GM19238 (cell line): Measurements from ENCODE around the gene REG3G.
A peak's percentile ranks its signal among the peaks of the same experiment; 100 is the strongest.

Experiments used
- DNase-seq: peaks from one replicate; pipeline ENCODE4 v3.0.0; 2011; ENCODE audit warnings: low spot score; ENCODE audit not compliant: insufficient read length

REG3G gene

DNA sequence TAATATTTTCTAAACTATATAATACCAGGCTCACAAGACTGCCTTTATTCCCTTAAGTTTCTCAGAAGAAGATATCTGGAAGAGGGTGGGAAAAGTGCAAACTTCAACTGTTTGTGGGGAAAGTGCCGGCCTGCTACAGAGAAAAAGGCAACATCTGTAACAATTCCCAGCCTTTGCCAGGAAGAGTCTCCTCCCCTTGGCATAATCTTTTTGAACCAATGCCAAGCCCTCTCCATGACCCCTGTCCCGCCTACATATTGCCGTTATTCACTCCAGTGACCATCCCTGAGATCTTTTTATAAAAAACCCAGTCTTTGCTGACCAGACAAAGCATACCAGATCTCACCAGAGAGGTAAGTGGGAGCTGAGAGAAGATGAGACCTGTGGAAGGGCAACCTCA is at the start of gene REG3G:
Gene REG3G (plus strand): TSS at position 282 of the 400 bp plus-strand sequence. CDS start 392 bp downstream, outside the sequence.
- DNase-seq, result no peak

DNA sequence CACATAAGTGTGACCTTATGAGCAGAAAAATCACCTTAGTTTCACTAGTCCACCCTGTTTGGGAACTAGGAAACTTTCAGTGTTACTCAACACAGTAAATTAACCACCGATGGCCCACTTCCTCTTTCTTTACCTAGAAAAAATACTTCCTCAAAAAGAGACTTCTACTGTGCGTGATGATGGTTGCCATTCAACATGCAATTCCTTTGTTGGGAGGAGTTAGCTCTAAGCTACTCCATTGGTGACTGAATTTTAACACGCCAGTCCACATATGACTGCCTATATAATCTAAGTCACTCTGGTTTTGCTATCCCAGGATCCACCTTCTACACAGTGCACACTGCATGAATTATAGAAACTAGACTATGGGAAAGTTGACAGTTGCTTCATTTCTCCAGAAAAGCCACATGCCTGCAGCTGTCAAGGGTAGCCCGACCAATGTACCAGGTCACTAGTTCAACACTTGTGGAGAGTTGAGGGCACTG is 47.8 kb upstream of the REG3G start:
- peak; percentile 10 for DNase-seq

GRCh38 chr2:78978340-78978739 is 47.2 kb upstream of the REG3G start:
- DNase-seq, result no peak

GRCh38 chr2:78979380-78980151 is 45.9 kb upstream of the REG3G start:
- DNase-seq, result no peak

- DNase-seq, result no peak
These were observed 45.4 kb upstream of the REG3G start for GRCh38 chr2:78980152-78980465.

- no peak for DNase-seq
These were observed 44.6 kb upstream of the REG3G start for GRCh38 chr2:78980871-78981270.

- no peak for DNase-seq
These were observed 42.7 kb upstream of the REG3G start for GRCh38 chr2:78982638-78983330.

DNA sequence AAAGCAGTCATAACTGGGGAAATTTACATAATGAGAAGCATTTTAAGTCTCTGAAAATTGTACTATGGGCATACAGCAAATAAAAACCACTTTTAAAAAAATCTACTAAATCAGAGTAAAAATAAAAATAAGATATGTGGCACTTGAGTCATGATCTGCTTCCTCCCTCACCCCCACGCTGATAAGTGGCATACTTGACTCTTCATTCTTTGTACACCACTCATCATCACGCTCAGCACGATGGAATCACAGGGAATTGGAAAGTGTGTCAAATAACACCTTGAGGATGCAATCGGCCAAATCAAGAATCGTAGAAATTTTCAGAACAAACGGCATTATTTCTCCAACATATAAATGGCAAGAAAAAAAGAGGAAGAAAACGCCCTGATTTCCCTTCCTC is 41.1 kb upstream of the REG3G start:
- DNase-seq, result no peak

DNA sequence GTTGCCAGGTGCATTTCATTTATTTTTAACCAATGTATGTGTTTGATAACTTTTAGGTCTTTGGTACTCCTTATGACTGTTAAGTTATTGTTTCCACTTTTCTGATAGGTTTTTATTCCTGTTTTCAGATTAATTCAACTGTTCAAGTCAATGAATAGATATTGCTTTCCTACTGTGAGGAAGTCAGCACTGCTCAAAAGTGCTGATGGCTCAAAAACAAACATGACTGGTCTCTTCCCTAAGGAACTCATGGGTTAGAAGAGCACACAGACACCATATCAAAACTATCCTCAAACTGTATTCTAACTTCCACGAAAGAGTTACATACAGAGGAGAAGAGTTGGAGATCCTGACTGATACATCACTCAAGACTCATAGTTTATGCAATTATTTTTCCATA is 39.9 kb upstream of the REG3G start:
- DNase-seq, result no peak

- DNase-seq, result no peak
These were observed 36.5 kb upstream of the REG3G start for GRCh38 chr2:78989051-78989450.

DNA sequence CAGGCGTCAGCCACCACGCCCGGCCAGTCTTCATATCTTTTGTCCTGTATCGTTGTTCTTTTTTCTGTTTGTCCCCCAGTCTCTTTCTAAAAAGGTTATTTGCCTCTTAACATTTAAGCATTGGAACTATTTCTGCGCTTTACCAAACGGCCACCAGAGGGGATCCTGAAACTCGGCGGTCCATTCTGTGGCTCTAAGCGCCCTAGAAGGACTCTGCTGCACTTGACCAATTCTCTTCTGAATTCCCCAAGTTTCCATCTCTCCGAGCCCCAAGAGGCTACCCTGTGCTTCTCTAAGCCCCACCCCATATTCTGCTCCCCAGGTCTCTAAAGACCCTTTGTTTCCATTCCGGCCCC is 33.1 kb upstream of the REG3G start:
- no peak for DNase-seq

- no peak for DNase-seq
These were observed 32.5 kb upstream of the REG3G start for GRCh38 chr2:78992807-78993517.

- DNase-seq, result no peak
These were observed 31.9 kb upstream of the REG3G start for GRCh38 chr2:78993518-78994148.

DNA sequence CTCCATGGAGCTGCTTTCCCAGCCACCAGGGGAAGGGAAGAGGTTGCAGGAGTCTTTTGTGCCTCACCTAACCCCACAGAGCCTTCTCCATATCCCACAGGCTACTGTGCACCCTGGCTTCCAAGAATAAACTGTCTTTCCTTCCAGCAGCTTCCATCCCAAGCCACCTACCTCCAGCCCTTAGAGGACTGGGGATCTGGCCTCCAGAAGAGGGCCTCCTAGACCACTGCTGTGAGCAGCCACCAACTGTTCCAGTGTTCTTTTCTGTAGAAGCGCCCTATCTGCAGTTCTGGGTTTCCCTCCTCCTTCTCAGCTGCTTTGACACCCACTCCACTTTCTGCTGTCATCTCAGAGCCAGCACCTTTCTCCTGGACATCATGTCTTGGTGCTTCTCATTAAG is 30.7 kb upstream of the REG3G start:
- DNase-seq, result no peak

GRCh38 chr2:78999406-78999805 is 26.1 kb upstream of the REG3G start:
- DNase-seq, result no peak

DNA sequence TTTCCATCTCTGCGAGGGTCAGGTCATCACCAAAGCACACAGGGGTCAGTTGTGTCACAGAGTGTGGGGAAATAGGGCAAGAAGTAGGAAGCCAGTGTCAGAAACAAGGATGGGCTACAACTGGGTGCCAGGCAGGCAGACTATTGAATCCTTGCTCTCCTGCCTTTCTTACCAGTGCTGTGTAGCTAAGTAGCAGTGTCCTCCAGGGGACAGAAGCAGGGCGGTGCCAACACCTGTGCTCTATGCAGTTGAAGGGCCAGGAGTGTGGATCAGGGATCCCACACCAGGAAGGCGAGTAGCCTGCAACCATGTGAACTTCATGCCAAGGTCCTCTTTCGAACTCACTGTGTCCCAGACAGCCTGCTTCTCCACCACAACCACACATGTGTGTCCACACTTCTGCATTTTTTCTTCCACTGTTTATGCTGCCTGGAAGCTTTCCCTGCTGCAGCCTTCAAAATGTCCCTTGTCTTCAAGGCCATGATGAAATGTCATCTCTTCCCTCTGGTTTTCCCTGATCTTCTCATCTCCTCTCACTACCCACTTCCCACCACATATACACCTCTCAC is 25.4 kb upstream of the REG3G start:
- no peak for DNase-seq

DNA sequence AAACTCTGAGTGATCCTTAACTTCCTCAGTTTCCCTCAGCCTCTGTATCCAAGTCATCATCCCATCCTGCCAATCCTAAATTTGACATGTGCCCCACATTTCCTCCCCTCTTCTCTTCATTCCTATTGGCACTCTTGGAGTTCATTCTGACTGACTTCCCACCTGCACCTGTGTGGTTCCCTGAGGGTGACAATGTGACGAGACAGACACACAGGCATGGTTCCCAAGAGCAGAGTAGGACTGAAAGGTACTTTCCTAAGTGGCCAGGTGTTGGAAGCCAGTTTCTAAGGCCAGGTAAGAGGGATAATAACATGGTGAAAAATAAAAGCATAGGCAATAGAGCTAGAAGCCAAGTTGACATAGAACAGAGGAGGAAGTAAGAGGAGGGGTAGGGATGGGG is 24.2 kb upstream of the REG3G start:
- no peak for DNase-seq

GRCh38 chr2:79004680-79005079 is 20.8 kb upstream of the REG3G start:
- no peak for DNase-seq

- no peak for DNase-seq
These were observed 20.3 kb upstream of the REG3G start for GRCh38 chr2:79005216-79005615.

GRCh38 chr2:79009388-79009787 is 16.1 kb upstream of the REG3G start:
- DNase-seq, result no peak

DNA sequence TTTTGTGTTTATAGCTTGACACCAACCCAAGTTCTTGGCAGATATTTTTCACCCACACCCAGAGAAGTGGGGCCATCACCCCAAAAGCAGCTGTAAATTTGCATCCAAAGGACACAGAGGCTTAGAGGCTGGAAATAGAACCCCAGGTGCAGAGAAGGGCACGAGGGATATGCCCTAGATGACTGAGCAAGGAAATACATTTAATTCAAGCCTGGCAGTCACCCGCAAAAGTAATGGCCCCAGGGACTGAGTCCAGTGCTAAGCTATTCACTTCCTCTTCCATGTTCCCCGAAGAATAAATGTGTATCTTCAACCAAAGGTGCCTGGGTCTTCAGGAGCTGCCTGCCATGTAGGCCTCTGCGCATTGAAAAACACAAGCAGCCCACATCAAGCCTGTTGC is 14.0 kb upstream of the REG3G start:
- DNase-seq, result no peak

GRCh38 chr2:79013629-79014028 is 11.9 kb upstream of the REG3G start:
- no peak for DNase-seq
